IMR-90 (cell line): ENCODE results near the gene ABCA4.
"Not testable (repeated sequence)": the region's sequence is repeated elsewhere in the genome, so short reads cannot be mapped to it uniquely, and the experiment has no call there.

Experiments used
- CTCF ChIP-seq: conservative IDR thresholded peaks from 2 replicates; pipeline ENCODE4 v1.5.1; 2012; ENCODE audit warnings: mild to moderate bottlenecking, low read depth, low read length, improper control_type of control experiment
- POLR2A ChIP-seq: IDR thresholded peaks from 2 replicates; pipeline ENCODE4 v1.6.1; 2012; ENCODE audit warnings: mild to moderate bottlenecking, low read depth, low read length

DNA sequence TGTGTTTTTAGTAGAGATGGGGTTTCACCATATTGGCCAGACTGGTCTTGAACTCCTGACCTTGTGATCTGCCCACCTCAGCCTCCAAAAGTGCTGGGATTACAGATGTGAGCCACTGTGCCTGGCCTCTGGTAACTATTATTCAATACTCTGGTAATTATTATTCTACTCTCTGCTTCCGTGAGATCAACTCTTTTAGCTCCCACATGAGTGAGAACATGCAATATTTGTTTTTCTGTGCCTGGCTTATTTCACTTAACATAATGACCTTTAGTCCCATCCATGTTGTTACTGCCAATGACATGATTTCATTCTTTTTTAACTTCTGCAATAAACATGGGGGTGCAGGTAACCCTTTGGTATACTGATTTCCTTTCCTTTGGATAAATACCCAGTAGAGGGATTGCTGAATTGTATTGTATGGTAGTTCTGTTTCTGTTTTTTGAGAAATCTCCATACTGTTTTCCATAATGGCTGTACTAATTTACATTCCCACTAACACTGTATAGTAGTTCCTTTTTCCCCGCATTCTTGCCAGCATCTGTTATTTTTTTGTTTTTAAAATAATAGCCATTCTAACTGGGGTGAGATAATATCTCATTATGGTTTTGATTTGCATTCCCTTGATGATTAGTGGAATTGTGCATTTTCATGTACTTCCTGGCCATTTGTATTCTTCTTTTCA, 173.8 kb downstream of the ABCA4 start:
- TF ChIP-seq CTCF, POLR2A: not testable (repeated sequence)
